GM20000 (cell line): Measurements from ENCODE around the gene TRMT1.

Experiments used
- DNase-seq: peaks from one replicate; pipeline ENCODE4 v3.0.0; 2012; ENCODE audit warnings: low spot score
- TF ChIP-seq, protein P1 (sequence below): IDR thresholded peaks from 2 replicates; pipeline ENCODE4 v1.5.1; 2012; ENCODE audit warnings: mild to moderate bottlenecking, control low read depth; ENCODE audit errors: extremely low read depth, missing control alignments

Gene TRMT1

DNA sequence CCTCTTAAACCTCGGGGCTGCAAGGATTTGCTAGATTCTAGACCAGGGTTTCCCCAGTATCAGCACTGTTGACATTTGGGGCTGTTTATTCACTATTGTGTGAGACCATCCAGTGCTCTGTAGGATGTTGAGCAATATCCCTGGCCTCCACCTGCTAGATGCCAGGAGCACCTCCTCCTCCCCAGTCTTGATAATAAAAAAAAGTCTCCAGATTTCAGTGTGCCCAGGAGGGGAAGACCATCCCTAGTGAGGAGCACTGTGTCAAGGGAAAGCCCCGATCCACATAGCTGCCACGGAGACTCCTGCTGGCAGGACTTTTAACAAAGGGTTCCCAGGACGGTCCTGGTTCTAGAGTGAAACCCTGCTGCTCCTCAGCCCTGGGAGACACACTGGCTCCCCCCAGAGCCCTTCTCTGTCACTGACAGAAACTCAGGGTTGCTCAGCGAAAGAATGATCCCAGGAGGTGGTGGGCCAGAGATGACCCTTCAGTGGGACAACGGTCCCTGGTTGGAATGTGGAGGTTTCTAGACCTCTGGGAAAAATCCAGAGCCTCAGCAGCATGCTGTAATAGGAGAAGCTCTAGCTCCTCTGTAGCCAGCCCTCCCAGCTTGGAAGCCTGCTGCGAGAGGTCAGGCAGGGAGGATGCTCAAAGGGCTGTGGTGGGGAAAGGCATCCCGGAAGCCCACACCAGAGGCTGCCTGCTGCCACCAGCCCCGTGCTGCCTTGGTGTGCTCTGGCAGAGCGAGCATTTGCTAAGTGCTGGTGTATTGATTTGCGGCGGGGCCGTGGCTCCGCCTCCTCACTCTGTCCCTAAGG, 34.1 kb downstream of the TRMT1 start:
- TF ChIP-seq, protein P1, sequence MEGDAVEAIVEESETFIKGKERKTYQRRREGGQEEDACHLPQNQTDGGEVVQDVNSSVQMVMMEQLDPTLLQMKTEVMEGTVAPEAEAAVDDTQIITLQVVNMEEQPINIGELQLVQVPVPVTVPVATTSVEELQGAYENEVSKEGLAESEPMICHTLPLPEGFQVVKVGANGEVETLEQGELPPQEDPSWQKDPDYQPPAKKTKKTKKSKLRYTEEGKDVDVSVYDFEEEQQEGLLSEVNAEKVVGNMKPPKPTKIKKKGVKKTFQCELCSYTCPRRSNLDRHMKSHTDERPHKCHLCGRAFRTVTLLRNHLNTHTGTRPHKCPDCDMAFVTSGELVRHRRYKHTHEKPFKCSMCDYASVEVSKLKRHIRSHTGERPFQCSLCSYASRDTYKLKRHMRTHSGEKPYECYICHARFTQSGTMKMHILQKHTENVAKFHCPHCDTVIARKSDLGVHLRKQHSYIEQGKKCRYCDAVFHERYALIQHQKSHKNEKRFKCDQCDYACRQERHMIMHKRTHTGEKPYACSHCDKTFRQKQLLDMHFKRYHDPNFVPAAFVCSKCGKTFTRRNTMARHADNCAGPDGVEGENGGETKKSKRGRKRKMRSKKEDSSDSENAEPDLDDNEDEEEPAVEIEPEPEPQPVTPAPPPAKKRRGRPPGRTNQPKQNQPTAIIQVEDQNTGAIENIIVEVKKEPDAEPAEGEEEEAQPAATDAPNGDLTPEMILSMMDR = no peak

DNA sequence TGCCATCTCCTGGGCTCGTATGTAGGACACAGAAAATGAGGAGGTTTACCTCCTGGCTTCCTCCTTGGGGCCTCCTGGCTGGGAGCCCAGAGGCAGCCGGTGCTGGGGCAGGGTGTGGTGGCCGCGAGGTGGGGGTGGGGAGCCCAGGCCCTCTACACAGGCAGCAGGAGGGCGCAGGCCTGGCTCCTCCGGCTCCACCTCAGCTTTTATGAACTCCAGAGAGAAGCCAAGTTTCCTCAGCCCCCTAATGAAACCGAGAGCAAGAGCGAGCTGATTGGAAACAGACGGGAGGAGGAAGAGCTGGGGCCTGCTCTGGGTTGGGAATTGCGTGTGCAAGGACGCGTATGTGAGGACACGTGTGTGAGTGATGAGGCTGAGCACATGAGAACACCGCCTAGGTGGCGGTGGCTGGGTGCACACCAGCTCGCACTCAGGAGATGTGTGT, 37.0 kb downstream of the TRMT1 start:
- TF ChIP-seq, protein P1 = no peak
- DNase-seq = no peak

More for the DNA sequence above, 34.1 kb downstream of the TRMT1 start:
- no peak for DNase-seq

DNA sequence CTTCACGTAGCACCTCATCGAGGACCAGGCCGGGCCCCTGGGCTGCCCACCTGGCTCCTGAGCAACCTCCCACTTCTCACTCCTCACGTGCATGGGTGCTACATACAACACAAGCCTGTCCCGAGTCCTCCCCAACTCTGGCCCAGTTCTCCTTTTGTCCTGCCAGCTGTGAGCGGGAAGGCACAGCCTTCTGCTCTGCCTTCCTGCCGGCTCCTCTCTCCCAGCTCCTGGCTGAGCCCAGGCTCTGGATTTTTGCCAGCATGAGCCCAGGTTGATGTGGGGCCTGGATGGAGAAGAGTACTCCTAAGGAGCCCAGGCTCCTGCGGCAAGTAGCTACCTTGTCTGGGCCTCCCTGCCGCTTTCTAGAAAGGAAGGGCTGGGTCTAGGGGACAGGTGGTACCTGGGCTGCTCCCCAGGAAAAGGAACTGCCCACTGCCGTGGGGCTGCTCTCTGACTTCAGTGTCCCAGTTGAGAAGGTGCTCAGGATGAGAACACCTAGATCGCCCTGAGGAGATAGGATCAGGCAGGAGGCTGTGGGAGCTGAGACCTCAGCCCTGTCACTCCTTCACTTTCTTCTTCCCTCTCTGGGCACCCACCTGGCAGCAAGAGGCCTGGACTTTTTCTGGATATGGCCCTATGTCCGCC, 37.5 kb downstream of the TRMT1 start:
- no peak for DNase-seq
- TF ChIP-seq, protein P1 = no peak

DNA sequence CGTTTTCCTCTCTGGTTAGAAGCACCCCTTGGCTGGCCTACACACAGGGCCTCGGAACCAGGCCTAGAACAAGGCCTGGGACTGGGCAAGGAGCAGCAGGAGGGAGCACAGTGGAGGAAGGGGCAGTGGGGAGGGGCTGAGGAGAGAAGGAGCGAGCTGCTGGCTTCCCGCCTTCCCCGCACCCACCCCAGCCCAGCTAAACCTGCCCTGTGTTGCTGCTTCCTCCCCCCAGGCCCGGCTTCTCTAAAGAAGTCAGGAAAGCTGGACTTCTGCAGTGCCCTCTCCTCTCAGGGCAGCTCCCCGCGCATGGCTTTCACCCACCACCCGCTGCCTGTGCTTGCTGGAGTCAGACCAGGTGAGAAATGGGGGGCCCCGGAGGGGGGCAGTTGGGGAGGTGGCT, 38.2 kb downstream of the TRMT1 start:
- no peak for DNase-seq
- TF ChIP-seq, protein P1 = no peak

DNA sequence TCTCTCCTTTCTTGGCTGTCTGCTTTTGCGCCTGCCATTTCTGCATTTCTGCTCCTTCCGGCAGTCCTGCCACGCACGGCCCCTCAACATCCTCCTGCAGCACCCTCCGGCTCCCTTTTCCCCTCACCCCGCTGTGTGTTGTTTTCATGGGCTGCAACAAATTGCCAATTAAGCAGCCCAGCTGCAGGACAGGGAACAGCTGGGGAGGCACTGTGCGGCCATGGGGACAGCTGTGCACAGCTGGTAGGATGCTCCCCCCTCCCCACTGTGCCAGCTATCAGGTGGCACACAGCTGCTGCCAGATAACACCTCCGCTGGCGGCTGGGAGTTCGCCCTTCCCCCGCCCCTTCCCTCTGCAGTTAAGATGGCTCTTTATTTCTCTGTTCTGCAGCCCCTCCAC, 39.3 kb downstream of the TRMT1 start:
- TF ChIP-seq, protein P1 = no peak
- DNase-seq = no peak

DNA sequence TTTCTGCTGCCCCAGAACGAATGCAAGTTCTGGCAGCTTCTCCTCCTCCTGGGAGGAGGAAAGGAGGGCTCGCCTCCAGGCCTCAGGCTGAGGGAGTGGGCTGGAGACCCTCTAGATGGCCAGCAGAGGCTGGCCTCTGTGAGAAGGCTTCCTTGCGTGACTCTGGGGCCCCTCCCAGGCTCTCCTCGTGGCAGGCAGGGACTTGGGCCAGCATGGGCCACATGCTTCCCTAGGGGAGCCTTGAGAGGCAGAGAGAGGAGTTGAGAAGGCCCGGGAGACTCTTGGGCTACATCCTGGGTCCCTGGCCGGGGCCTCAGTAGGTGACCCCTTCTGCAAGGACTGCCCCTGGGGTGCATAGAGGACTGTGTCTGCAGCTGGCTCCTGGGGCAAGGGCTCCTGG, 39.8 kb downstream of the TRMT1 start:
- no peak for DNase-seq
- TF ChIP-seq, protein P1 = no peak

DNA sequence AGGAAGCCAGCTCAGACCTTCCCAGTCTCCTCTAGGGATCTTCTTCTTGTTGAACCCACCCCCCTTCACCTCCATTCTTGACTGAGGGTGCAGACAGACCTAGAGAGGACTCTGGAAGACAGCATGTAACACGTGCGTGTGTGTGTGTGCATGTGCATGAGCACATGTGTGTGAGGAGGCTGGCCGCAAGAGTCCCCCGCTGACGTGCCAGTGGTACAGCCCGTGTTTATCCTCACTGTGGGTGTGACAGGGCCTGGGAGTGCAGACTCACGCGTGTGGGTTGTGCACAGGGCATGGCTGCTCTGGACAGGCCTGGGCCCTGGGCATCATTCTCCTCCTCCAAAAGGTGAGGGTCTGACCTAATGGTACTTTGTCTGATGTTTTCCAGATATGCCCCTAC, 40.2 kb downstream of the TRMT1 start:
- TF ChIP-seq, protein P1 = no peak
- DNase-seq = no peak
